IPS DF 4.7 (cell line): ENCODE results near the gene ARAP1.

Experiments used
- DNase-seq: peaks from one replicate; pipeline ENCODE4 v3.0.0-alpha.2; 2013; ENCODE audit warnings: low spot score; ENCODE audit errors: extremely low read depth

The ARAP1 gene

GRCh38 chr11:72685560-72686480, 66.4 kb downstream of the ARAP1 start:
- DNase-seq: no peak

- no peak for DNase-seq
These were observed 67.8 kb downstream of the ARAP1 start for GRCh38 chr11:72684236-72684912.

DNA sequence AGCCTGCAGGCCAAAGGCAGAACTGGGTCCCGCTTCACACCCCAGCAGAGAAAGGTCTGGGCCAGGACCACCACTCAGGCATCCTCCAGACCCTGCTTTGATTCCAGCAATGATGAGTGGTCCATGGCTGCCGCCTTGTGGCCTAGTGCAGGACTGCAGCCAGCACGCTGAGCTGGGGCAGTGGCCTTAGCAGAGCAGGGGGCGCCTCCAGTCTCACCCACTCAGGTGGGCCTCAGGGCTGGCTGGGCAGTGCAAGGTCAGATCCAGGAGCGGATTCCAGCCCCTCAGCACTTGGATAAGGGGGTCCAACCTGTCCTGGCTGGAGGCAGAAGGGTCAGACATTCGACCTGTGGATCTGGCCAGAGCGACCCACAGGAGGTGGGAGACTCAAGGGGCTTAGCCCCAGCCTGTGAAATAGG, 68.4 kb downstream of the ARAP1 start:
- no peak for DNase-seq

- no peak for DNase-seq
These were observed 69.4 kb downstream of the ARAP1 start for GRCh38 chr11:72682858-72683243.

GRCh38 chr11:72682238-72682857, 69.9 kb downstream of the ARAP1 start:
- DNase-seq: no peak

- DNase-seq: no peak
These were observed 70.7 kb downstream of the ARAP1 start for GRCh38 chr11:72681226-72682153.

DNA sequence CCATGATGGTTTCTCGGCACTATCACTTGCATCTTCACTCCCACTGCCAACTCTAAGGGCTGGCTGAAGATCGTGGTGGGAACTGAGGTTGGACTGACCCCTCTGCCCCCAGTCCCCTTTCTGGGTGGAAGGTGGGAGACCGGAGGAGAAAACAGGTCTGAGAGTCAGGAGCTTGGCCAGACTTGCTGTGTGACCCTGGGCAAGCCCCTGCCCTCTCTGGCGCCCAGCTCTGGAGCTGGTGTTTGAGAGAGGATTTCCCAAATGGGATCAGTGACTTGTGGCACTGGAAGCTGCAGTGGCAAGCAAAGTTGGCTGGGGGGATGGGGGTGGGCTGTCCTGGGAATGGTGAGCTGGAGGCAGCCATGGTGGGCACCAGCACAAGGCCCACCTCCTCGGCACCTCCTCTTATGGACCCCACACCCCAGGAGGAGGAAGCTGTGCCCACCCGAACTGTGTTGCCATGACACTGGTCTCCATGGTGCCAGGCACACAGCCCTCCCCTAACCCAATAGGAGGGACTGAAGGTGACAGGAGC, 71.5 kb downstream of the ARAP1 start:
- no peak for DNase-seq

- no peak for DNase-seq
These were observed 72.3 kb downstream of the ARAP1 start for GRCh38 chr11:72679869-72680268.

DNA sequence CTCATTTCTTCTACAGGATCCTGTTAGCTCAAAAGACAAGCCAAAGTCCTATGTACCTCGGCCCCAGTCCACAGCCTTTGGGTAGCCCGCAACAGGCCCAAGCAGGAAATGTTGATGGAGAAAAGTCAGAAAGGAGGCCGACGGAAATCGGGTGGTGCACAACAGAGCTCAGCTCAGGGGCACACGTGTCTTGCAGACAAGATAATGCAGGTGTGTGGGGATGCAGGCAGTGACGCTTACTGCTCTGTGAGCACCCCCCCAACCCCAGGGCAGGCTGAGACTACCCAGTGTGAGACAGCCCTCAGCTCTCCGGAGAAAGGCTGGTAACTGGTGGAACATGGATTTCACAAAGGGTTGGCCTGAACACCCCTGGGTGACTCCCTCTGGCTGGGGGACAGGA, 73.7 kb downstream of the ARAP1 start:
- DNase-seq: no peak

DNA sequence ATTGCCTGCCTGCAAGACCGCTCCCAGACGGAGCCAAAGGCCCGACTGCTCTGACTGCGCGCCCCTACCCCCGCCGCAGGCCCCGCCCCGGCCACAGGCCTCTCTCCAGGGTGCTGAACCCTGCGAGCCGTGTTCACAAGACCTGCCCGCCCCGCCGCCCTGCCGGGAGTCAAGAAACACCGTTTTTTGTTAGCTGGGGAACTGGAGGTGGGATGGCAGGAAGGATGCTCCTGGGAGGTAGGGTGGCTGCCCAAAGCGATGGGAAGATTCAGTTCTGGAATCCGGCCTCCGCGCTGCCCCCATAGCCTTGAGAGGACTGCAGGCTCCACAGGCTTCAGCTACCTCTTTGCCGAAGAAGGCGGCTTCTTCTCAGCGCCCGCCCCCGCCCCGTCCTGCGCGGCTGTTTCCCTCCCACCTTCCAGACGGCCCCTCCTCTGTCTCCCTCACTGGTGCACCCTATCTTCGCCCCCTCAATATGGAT, 75.3 kb downstream of the ARAP1 start:
- no peak for DNase-seq

DNA sequence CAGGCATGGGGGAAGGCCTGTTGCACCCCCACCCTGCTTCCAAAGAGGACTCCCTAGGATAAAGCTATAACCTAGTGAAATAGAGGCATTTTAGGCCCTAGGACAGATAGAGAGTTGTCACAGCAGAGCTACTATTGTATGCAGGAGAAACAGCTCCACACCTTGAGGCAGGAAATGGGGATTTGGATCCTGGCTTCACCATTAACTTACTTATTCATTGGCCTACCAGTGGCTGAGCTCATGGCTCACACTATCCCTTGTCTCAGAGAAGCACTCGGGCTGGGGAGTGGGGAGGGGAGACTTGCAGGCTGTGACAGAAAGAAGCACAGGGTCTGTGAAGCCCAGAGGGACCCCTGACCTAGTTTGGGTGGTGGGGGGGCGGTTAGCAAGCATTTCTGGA, 77.0 kb downstream of the ARAP1 start:
- DNase-seq: no peak

DNA sequence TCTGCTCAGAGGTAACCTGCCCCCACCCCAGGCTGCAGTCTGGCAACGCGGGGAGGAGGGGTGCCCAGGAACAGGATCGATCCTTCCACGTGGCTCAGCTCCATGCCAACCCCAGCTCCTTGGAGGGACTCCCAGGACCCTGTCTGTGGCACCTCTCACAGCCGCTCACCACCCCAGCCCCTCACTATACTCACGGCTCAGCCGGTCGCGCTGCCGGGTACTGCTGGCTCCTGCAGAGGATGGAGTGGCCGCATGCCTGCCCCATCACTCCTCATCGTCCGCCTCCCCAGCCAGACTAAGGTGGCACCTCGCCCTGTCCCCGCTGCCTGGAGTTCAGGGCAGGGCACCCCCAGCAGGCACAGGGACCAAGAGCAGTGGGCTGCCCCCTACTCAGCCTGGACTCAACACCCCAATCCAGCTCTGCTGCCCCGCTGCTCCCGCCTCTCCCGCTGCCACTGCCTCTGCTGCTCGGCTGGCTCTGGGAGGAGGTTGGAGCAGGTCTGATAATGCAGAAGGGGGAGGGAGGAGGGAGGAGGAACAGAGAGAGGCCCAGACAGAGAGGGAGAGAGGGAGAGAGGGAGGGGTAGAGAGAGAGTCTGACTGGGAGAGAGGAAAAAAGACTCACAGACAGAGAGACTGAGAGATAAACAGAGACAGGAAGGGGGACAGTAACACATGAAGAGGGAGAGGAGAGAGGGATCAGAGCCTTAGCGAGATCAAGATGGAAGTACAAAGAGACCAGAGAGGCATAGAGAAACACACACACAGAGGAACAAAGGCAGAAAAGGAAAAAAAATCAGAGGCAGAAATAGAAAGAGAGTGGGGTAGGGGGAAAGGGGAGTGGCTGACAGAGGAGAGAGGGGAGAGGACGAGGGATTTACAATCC, 78.0 kb downstream of the ARAP1 start, which contains the start of gene PDE2A:
Gene PDE2A, minus strand, starts transcription at position 480 of the 886 bp plus-strand sequence. Its CDS starts 215 bp downstream, at position 265.
- no peak for DNase-seq

DNA sequence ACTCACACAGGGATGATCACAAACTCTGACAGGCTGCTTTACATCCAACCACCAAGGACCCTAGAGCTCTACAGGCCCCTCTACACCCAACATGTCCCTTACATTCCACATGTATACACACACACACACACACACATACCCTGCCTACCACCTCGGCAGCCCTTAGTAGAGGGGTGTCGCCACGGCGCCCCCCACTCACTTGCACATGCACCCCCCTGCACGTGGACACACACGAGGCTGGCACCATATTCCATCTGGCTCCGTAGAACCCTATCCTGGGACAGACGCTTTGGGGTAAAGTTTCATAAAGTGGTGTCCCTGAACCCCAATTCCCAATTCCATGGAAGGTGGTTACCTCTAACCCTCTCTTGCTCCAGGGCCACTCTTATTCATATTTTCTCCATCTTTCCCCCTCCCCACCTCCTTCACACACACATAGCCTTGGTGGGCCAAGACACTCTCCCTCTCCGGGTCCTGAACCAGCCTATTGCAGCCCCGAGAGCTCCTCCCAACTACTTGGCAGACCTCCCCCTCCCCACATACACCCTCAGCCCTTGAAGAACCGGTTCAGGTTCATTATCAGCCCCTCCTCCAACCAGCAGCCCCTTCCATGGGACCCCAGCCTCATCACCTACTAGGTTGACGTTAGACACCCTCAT, 78.8 kb downstream of the ARAP1 start:
- no peak for DNase-seq

DNA sequence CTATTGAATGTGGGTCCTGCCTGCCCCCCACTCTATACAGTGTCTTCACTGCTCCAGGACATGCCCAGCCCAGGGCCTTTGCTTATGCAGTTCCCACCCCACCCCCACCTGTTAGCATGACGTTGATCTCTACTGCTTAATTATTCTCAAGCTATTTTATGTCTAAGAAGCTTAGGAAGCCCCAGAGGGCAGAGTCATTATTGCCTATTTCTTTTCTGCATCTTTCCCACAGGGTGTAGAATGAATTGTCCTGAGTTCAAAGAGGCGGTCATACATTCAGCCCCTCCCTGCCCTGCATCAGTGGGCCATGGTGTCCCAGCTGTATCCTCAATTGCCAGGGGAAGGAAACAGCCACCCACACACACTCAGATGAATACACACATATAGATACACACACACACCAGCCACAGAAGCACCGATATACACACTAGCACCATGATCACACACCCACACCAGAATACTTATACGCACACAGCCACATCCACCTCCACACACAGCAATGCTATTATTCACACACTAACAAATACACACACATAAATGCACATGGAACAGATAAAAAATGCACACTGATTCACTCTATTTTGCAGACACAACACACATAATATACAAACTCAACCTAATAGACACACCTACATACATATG, 79.5 kb downstream of the ARAP1 start:
- no peak for DNase-seq

GRCh38 chr11:72671152-72672099, 80.8 kb downstream of the ARAP1 start:
- DNase-seq: no peak

DNA sequence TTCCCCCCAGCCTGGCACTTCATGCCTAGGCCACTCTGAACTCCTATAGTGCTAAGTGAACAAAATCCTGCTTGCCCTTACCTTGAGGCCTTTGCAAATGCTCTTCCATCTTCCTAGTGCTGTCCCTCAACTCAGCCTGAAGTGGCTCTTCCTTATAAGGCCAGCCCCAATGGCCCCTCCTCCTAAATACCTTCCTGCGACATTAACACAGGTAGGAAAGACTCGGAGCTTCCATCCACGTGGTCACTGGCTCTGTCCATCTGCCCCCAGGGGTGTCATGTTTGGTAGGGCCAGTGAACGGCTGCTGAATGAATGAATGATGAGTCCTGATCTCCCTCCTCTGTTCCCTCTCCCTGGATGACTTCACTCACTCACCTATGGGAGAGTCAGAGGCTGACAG, 82.2 kb downstream of the ARAP1 start:
- DNase-seq: no peak

GRCh38 chr11:72669527-72669926, 82.7 kb downstream of the ARAP1 start:
- no peak for DNase-seq
